IMR-90 (cell line): ENCODE results near the gene PAX9. TPM values are rescaled to one million over a fixed set of nuclear protein-coding genes. Genes with fewer than 3 reads are reported as not detected.

Source experiments
- ATAC-seq: fragments of 200-7000 bp; cut with Tn5 transposase; 2 replicates; pipeline ENCODE4 v1.9.1; 2020; ENCODE audit warnings: low read depth, mild to moderate bottlenecking, moderate library complexity
- BruUV-seq: library from RNA; stranded (reverse); fragments of 400-500 nt; replicated peaks from 2 replicates; lab custom pipeline; 2021; lab: Mats Ljungman, UMichigan
- CTCF ChIA-PET: fragments of 300-600 bp; formaldehyde crosslinking; extraction: SDS; loops from one replicate; lab custom pipeline; 2021; ENCODE audit warnings: antibody characterized with exemption; lab: Yijun Ruan, JAX
- POLR2A ChIA-PET: fragments of 300-600 bp; sonication (Branson Sonifier 250); formaldehyde crosslinking; loops from one replicate; lab custom pipeline; 2022; ENCODE audit warnings: antibody characterized with exemption; ENCODE audit not compliant: unreplicated experiment; lab: Charles Lee
- DNase-seq: peaks from one replicate; pipeline ENCODE4 v3.0.0; 2013
- H2AFZ ChIP-seq: replicated peaks from 2 replicates; pipeline ENCODE3; 2013; ENCODE audit warnings: low read length, mild to moderate bottlenecking; ENCODE audit not compliant: poor library complexity
- H2AK5ac ChIP-seq: 2 replicates; pipeline ENCODE4 v1.6.1; 2013; ENCODE audit warnings: low read depth, low read length, inconsistent platforms
- H2AK9ac ChIP-seq: replicated peaks from 2 replicates; pipeline ENCODE3; 2013; ENCODE audit warnings: mild to moderate bottlenecking, low read depth, low read length, moderate library complexity; ENCODE audit not compliant: poor library complexity
- H2BK120ac ChIP-seq: 2 replicates; pipeline ENCODE4 v1.6.1; 2013; ENCODE audit warnings: low read depth, low read length, inconsistent platforms
- H2BK15ac ChIP-seq: 3 replicates; pipeline ENCODE4 v1.6.1; 2013; ENCODE audit warnings: low read depth, low read length, inconsistent platforms
- H2BK20ac ChIP-seq: 2 replicates; pipeline ENCODE4 v1.6.1; 2013; ENCODE audit warnings: low read depth, mild to moderate bottlenecking, inconsistent platforms, low read length, moderate library complexity
- H2BK5ac ChIP-seq: 2 replicates; pipeline ENCODE4 v1.6.1; 2013; ENCODE audit warnings: mild to moderate bottlenecking, low read depth, low read length, inconsistent platforms; ENCODE audit not compliant: poor library complexity, severe bottlenecking
- H3K14ac ChIP-seq: replicated peaks from 2 replicates; pipeline ENCODE4 v1.6.1; 2013; ENCODE audit warnings: low read depth, low read length, inconsistent platforms
- H3K18ac ChIP-seq: 2 replicates; pipeline ENCODE4 v1.6.1; 2013; ENCODE audit warnings: low read depth, low read length, control low read depth
- H3K23ac ChIP-seq: 2 replicates; pipeline ENCODE4 v1.6.1; 2013; ENCODE audit warnings: low read depth, low read length, inconsistent platforms
- H3K27ac ChIP-seq: 2 replicates; pipeline ENCODE4 v1.5.1; 2013; ENCODE audit warnings: mild to moderate bottlenecking, control low read depth, low read length; ENCODE audit not compliant: insufficient read depth
- H3K27me3 ChIP-seq: 2 replicates; pipeline ENCODE4 v1.6.1; 2013; ENCODE audit warnings: low read length; ENCODE audit not compliant: control insufficient read depth, insufficient read depth
- H3K36me3 ChIP-seq: 2 replicates; pipeline ENCODE4 v1.6.1; 2013; ENCODE audit warnings: low read length, mixed read lengths; ENCODE audit not compliant: control insufficient read depth, insufficient read depth
- H3K4ac ChIP-seq: 2 replicates; pipeline ENCODE4 v1.6.1; 2013; ENCODE audit warnings: low read depth, low read length, inconsistent platforms
- H3K4me1 ChIP-seq: 2 replicates; pipeline ENCODE4 v1.6.1; 2013; ENCODE audit warnings: low read length, mixed read lengths; ENCODE audit not compliant: control insufficient read depth, insufficient read depth
- H3K4me2 ChIP-seq: 2 replicates; pipeline ENCODE4 v1.6.1; 2013; ENCODE audit warnings: low read depth, mild to moderate bottlenecking, control low read depth, low read length, moderate library complexity
- H3K4me3 ChIP-seq: 2 replicates; pipeline ENCODE4 v1.5.1; 2013; ENCODE audit warnings: low read depth, mild to moderate bottlenecking, control low read depth, low read length, moderate library complexity; ENCODE audit not compliant: insufficient read depth
- H3K56ac ChIP-seq: 2 replicates; pipeline ENCODE4 v1.6.1; 2013; ENCODE audit warnings: low read length, inconsistent platforms; ENCODE audit not compliant: insufficient read depth; ENCODE audit errors: extremely low read depth
- H3K79me1 ChIP-seq, 2 experiments: 2 replicates each; pipeline ENCODE4 v1.6.1; 2013; ENCODE audit warnings: low read length in 2 of 2, inconsistent platforms in 1 of 2, low read depth in 1 of 2
- H3K9ac ChIP-seq: 2 replicates; pipeline ENCODE4 v1.6.1; 2013; ENCODE audit warnings: low read depth, low read length, control low read depth
- H3K9me1 ChIP-seq: 2 replicates; pipeline ENCODE4 v1.6.1; 2013; ENCODE audit warnings: low read length, inconsistent platforms; ENCODE audit not compliant: insufficient read depth
- H3K9me3 ChIP-seq: 2 replicates; pipeline ENCODE4 v1.6.1; 2013; ENCODE audit warnings: low read length; ENCODE audit not compliant: control insufficient read depth, insufficient read depth
- H4K20me1 ChIP-seq: 2 replicates; pipeline ENCODE4 v1.6.1; 2013; ENCODE audit warnings: low read length, inconsistent platforms; ENCODE audit not compliant: insufficient read depth
- H4K5ac ChIP-seq: 2 replicates; pipeline ENCODE4 v1.6.1; 2013; ENCODE audit warnings: mild to moderate bottlenecking, low read depth, low read length, control low read depth
- H4K8ac ChIP-seq, 2 experiments: 2 replicates each; pipeline ENCODE4 v1.6.1; 2013; ENCODE audit warnings: low read depth in 2 of 2, low read length in 2 of 2, control low read depth in 1 of 2, inconsistent platforms in 1 of 2
- H4K91ac ChIP-seq: 2 replicates; pipeline ENCODE4 v1.6.1; 2013; ENCODE audit warnings: low read depth, low read length, inconsistent platforms; ENCODE audit not compliant: insufficient read depth
- CEBPB ChIP-seq: IDR thresholded peaks from 2 replicates; pipeline ENCODE4 v1.6.1; 2012; ENCODE audit warnings: low read depth, low read length, improper control_type of control experiment
- MXI1 ChIP-seq: IDR thresholded peaks from 2 replicates; pipeline ENCODE4 v1.6.1; 2012; ENCODE audit warnings: low read depth, mild to moderate bottlenecking, low read length, moderate library complexity, borderline replicate concordance
- RCOR1 ChIP-seq: IDR thresholded peaks from 2 replicates; pipeline ENCODE4 v1.6.1; 2012; ENCODE audit warnings: mild to moderate bottlenecking, low read length, improper control_type of control experiment; ENCODE audit not compliant: insufficient replicate concordance
- WGBS, 2 experiments: methylation state at CpG; one replicate each; pipeline versions ENCODE4 v1.1.5 to v1.1.7; 2013; ENCODE audit warnings: missing lambda C conversion rate in 2 of 2; ENCODE audit not compliant: insufficient read length in 1 of 2; ENCODE audit errors: extremely low coverage in 2 of 2; 5-methylcytosine and 5-hydroxymethylcytosine counted together
- dilution Hi-C: fragments of 300-500 bp; cut with HindIII; formaldehyde crosslinking; loops from one replicate; pipeline ENCODE4 v1.14.3; 2018; ENCODE audit warnings: low sequenced_read_pairs; ENCODE audit not compliant: unreplicated experiment
- in situ Hi-C: fragments of 300-500 bp; cut with MboI; formaldehyde crosslinking; loops from 3 replicates; pipeline ENCODE4 v1.14.3; 2019; ENCODE audit warnings: low sequenced_read_pairs, inconsistent platforms, mixed read lengths
- intact Hi-C: fragments of 100-400 bp; cut with micrococcal nuclease; formaldehyde crosslinking; loops from 2 replicates; pipeline ENCODE4 v1.10.0; 2022
- polyA plus RNA-seq, 3 experiments: library from polyadenylated mRNA; depleted of rRNA; stranded (reverse); fragments of >200 nt; gene quantifications; 2 replicates each; pipeline ENCODE4 v1.2.3, GENCODE V29; 2012; ENCODE audit warnings: low replicate concordance in 1 of 3
- total RNA-seq: library from RNA; depleted of rRNA; stranded (reverse); fragments of >200 nt; gene quantifications from 2 replicates; pipeline ENCODE4 v1.2.3, GENCODE V29; 2012

Gene PAX9
- total and polyA plus RNA-seq, 2 of the 4 experiments (the other 2 are of a cell fraction) = not detected

GRCh38 chr14:36701132-36701531, 39.5 kb downstream of the PAX9 start:
- intact Hi-C loops = no loop called here
- Histone ChIP-seq H3K14ac (no peak overlapping the region), H3K27me3 (no peaks in the 10 kb centered on the region), H4K5ac (no peak overlapping the region), H2BK15ac (no peak overlapping the region), H3K9ac (no peak overlapping the region), H2BK20ac (no peak overlapping the region), H3K56ac (no peak overlapping the region), H2AFZ (no peak overlapping the region), H3K18ac (no peak overlapping the region), H3K23ac (no peak overlapping the region), H3K9me1 (no peaks in the 10 kb centered on the region), H3K4me1 (no peaks in the 10 kb centered on the region), H4K91ac (no peak overlapping the region), H4K20me1 (no peaks in the 10 kb centered on the region), H2AK9ac (no peak overlapping the region), H3K79me1 (no peaks in the 10 kb centered on the region), H3K4ac (no peak overlapping the region), H3K27ac (no peak overlapping the region), H3K4me3 (no peak overlapping the region), H4K8ac (no peak overlapping the region), H3K36me3 (no peaks in the 10 kb centered on the region), H3K9me3 (no peaks in the 10 kb centered on the region), H2BK120ac (no peak overlapping the region), H2AK5ac (no peak overlapping the region), H2BK5ac (no peak overlapping the region), H3K4me2 (no peak overlapping the region)
- in situ Hi-C loops = no loop called here
- ChIA-PET POLR2A (no interaction called here), CTCF (no interaction called here)
- dilution Hi-C loops = no loop called here
- WGBS, 2 experiments = no CpG with 5 or more reads among the region's 1 CpG
- TF ChIP-seq RCOR1 (no peak), MXI1 (no peak), CEBPB (no peak)
- ATAC-seq = no peak
- no TSS peak for BruUV-seq
- DNase-seq = no peak
